HG03439 (cell line): Measurements from ENCODE around the gene AGPAT3.

Experiments used
- ATAC-seq: cut with Tn5 transposase; IDR thresholded peaks from one replicate; pipeline ENCODE4 v1.9.1; 2021; ENCODE audit warnings: mild to moderate bottlenecking, moderate library complexity; ENCODE audit not compliant: unreplicated experiment

Gene AGPAT3

DNA sequence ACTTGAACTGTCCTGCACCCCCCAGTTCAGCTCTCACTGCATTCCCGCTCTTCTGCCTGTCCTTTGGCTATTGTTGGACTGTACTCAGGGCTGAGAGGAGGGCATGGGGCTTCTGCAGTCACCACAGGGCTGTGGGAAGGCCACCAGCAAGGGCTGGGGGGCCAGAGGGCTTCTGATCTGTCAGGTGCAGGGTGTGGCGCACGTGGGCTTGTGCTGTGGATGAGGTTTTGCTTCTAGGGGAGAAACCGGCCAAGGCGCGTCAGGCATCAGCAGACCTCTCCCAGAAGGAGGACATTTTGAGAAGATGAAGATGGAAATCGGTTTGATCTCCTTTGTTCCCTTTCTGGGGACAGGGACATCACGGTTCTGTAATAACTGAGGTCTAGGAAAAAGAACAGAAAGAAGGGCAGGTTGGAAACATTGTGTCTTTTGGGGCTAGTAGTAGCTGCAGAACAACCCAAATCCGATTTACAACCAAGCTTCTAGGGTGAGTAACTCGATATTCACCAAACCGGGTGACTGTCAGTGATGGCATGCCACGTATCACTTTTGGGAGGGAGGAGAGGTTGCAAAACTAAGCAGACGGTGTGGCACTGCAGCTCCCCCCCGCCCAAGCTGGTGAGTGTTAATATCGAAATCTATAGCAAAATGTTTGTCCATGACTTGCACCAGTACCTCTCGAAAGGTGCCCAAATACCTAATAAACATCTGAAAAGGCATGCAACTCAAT, 40.9 kb downstream of the AGPAT3 start:
- no peak for ATAC-seq

- no peak for ATAC-seq
These were observed 41.8 kb downstream of the AGPAT3 start for GRCh38 chr21:43906585-43907370.

DNA sequence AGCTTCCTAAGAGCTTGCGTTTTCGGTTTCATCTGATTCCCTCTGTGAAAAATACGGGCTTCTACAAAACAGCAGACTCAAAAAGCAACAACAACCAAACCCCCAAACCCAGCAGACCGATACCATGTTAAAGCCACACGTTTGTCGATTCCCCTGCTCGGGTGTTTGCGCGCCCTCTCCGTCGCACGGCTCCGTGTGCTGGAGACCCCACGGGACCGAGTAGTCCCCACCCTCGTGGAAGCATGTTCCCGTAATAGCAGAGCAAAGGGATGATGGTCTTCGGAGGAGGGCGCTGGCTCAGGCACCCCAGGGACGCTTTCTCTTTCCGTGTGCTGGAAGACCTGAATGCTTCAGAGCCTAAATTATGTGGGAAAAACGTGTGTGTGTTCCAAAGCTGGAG, 42.7 kb downstream of the AGPAT3 start:
- no peak for ATAC-seq

DNA sequence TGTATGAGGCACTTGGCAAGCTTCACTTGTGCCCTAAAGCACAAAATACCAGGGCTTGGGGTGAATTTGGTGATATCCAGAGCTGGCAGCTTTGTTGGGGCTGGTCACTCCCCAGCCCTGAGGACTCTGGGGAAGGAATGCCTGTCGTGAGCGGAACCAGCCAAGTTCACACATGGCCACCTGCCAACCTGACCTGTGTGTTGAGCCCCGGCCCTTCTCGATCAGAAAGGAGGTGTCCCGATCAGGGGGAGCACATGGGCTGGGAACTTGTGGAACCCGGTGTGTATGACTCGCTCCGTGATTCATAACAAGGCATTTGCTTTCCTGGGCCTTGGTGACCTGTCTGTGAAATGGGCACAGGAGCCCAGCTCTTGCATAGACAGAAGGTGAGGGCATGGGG, 43.1 kb downstream of the AGPAT3 start:
- ATAC-seq: no peak

- no peak for ATAC-seq
These were observed 44.8 kb downstream of the AGPAT3 start for GRCh38 chr21:43909741-43910400.

GRCh38 chr21:43910460-43910859, 45.4 kb downstream of the AGPAT3 start:
- ATAC-seq: no peak

- no peak for ATAC-seq
These were observed 46.3 kb downstream of the AGPAT3 start for GRCh38 chr21:43911015-43911934.

DNA sequence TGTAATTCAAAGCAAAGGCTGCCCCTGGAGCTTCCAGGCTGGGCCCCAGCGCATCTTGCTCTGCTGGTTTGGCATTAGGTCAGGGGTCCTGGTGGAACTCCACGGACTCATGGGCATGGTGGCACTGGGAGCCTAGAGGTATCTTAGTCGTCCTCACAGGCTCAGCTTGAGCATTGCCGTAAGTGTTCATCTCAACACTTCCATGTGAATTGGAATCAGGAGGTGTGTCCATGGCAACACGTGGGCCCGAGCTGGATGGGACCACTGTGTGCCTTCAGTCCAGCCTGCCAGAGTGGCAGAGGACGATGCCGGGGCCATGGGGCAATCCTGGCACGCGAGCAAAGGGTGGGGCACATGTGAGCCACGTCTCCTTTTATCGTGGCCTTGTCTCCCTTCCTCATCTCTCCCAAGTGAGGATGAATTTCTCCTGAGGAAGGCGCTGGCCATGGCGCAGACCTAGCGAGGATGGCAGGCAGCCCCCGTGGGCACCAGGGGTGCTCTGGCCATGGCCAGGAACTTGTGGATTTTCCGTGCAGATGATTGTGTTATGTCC, 47.0 kb downstream of the AGPAT3 start:
- ATAC-seq: no peak

GRCh38 chr21:43912500-43912899, 47.5 kb downstream of the AGPAT3 start:
- ATAC-seq: no peak

- ATAC-seq: no peak
These were observed 47.9 kb downstream of the AGPAT3 start for GRCh38 chr21:43912910-43913309.

DNA sequence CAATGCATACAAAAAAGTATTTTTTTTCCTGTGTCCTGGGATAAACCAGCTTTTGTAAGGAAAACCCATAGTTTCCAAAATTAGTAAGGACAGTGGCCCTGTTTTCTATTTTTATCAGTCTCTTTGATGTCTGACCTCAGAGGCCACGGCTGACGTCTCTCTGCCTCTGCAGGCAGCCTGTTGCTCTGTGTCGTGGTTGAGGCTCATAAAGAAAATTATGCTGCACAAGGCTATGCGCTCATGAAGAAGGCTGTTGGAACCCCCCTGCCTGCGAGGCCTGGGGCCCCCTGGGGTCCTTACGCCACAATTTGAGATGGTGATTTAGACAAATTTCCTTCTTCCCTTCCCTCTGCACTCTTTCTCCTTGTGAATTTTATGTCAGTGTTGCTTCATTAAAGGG, 48.9 kb downstream of the AGPAT3 start:
- ATAC-seq: no peak

- ATAC-seq: no peak
These were observed 51.1 kb downstream of the AGPAT3 start for GRCh38 chr21:43916076-43916475.

GRCh38 chr21:43916691-43917514, 51.9 kb downstream of the AGPAT3 start:
- ATAC-seq: peak; percentile 43

GRCh38 chr21:43917515-43918384, 52.7 kb downstream of the AGPAT3 start:
- ATAC-seq: no peak

DNA sequence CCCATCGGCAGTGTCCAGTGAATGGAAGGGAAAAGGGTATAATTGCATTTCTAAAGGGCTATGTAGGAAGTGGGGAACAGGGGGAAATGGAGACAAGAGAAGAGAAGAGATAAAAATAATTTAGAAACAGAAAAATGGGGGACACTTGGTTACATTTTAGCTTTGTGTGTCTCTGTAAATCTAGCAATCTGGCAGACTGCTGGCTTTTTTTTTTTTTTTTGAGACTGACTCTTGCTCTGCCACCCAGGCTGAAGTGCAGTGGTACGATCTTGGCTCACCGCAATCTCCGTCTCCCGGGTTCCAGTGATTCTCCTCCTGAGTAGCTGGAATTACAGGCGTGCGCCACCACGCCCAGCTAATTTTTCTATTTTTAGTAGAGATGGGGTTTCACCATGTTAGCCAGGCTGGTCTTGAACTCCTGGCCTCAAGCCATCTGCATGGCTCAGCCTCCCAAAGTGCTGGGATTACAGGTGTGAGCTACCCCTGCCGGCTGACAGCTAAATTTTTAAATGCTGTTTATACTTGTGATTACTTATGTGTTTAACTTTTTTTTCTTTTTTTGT, 53.4 kb downstream of the AGPAT3 start:
- ATAC-seq: no peak

DNA sequence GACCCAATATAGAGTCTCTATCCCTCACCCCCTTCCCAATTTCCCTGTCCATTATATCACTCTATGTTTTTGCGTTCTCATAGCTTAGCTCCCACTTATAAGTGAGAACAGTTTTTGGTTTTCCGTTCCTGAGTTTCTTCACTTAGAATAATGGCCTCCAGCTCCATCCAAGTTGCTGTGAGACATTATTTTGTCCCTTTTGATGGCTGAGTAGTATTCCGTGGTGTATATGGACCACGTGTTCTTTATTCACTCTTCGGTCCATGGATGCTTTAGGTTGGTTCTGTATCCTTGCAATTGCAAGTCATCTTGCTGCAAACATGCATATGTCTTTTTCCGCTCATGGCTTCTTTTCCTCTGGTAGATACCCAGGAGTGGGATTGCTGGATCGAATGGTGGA, 54.3 kb downstream of the AGPAT3 start:
- no peak for ATAC-seq

- ATAC-seq: no peak
These were observed 55.1 kb downstream of the AGPAT3 start for GRCh38 chr21:43919871-43920801.
